HG02571 (cell line): ENCODE data around the gene LGR5.

ENCODE experiments used
- ATAC-seq: cut with Tn5 transposase; IDR thresholded peaks from one replicate; pipeline ENCODE4 v1.9.1; 2021; ENCODE audit warnings: mild to moderate bottlenecking, moderate library complexity; ENCODE audit not compliant: unreplicated experiment

The LGR5 gene

GRCh38 chr12:71589478-71589881 lies 149.9 kb downstream of the LGR5 start:
- no peak for ATAC-seq

GRCh38 chr12:71591601-71592000 lies 152.0 kb downstream of the LGR5 start:
- ATAC-seq: no peak

- no peak for ATAC-seq
Measured at GRCh38 chr12:71592841-71593240, 153.2 kb downstream of the LGR5 start.

- no peak for ATAC-seq
Measured at GRCh38 chr12:71594214-71594948, 154.8 kb downstream of the LGR5 start.

- ATAC-seq: no peak
Measured at GRCh38 chr12:71599210-71599609, 159.6 kb downstream of the LGR5 start.

GRCh38 chr12:71601546-71601945 lies 161.9 kb downstream of the LGR5 start:
- ATAC-seq: no peak

GRCh38 chr12:71602761-71603577 lies 163.4 kb downstream of the LGR5 start:
- no peak for ATAC-seq

GRCh38 chr12:71605039-71605438 lies 165.4 kb downstream of the LGR5 start:
- ATAC-seq: no peak

GRCh38 chr12:71607494-71608330 lies 168.1 kb downstream of the LGR5 start:
- ATAC-seq: no peak

GRCh38 chr12:71610031-71610795 lies 170.6 kb downstream of the LGR5 start:
- ATAC-seq: no peak

GRCh38 chr12:71621938-71622337 lies 182.3 kb downstream of the LGR5 start:
- no peak for ATAC-seq

GRCh38 chr12:71625476-71625875 lies 185.9 kb downstream of the LGR5 start:
- ATAC-seq: no peak

- no peak for ATAC-seq
Measured at GRCh38 chr12:71626098-71626497, 186.5 kb downstream of the LGR5 start.

GRCh38 chr12:71626768-71627167 lies 187.2 kb downstream of the LGR5 start:
- no peak for ATAC-seq

GRCh38 chr12:71627438-71628002 lies 187.9 kb downstream of the LGR5 start:
- ATAC-seq: no peak
